ENCODE data around the gene TLCD2. TPM values are rescaled to one million over a fixed set of nuclear protein-coding genes. Genes with fewer than 3 reads are reported as not detected.

The TLCD2 gene
- total and polyA plus RNA-seq, 2 of the 13 experiments (the other 11 are each of a cell fraction or from before 2014, with no cell fraction given), result 0.90 to 1.1 TPM

DNA sequence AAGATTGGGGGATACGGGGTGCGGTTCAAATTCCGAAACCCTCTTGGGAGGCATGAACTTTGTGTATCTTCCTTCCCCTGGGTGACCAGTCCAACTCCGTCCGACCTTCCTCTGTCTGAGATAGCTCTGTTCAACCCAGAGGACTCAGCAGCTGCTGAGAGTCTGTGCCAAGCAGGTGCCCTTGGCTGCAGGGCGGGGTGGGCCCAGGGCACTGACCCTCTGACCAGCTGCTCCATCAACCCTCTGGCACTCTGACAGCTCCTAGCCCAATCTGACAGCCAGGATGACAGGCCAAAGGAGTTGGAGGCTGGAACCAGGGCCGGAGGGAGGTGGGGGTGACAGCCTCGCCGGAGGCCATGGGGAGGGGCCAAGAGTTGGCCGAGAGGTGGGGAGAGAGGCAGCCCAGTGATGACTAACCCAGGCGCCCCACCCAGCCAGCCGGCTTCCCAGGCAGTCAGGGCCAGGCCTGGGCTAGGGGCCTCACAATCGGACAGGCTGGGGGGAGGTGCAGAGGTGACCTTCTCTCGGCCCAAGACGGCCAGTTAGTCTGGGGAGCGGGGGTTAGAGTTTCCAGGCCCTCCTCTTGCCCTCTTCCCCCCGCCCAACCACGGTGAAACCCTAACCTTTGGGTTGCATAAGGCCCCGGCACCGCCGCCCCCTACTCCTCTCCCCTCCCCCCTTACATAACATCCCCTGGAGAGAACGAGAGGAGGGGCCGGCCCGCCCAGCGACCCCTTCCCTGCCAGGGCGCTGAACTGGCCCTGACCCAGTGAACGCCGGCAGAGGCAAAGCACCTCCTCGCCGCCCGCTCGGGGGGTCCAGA is 5.0 kb upstream of the TLCD2 start (continued):
- TF ChIP-seq, protein P1, sequence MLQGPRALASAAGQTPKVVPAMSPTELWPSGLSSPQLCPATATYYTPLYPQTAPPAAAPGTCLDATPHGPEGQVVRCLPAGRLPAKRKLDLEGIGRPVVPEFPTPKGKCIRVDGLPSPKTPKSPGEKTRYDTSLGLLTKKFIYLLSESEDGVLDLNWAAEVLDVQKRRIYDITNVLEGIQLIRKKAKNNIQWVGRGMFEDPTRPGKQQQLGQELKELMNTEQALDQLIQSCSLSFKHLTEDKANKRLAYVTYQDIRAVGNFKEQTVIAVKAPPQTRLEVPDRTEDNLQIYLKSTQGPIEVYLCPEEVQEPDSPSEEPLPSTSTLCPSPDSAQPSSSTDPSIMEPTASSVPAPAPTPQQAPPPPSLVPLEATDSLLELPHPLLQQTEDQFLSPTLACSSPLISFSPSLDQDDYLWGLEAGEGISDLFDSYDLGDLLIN (CRISPR knock-in tag; IDR thresholded peaks at IDR 0.05; ENCODE audit: borderline replicate concordance), result no peak
- peak; percentile 74; the same call in 1 of the 2 replicates for TF ChIP-seq ARNT2 (CRISPR knock-in tag; IDR thresholded peaks at IDR 0.05; ENCODE audit: low read depth)
- TF ChIP-seq, protein P2, sequence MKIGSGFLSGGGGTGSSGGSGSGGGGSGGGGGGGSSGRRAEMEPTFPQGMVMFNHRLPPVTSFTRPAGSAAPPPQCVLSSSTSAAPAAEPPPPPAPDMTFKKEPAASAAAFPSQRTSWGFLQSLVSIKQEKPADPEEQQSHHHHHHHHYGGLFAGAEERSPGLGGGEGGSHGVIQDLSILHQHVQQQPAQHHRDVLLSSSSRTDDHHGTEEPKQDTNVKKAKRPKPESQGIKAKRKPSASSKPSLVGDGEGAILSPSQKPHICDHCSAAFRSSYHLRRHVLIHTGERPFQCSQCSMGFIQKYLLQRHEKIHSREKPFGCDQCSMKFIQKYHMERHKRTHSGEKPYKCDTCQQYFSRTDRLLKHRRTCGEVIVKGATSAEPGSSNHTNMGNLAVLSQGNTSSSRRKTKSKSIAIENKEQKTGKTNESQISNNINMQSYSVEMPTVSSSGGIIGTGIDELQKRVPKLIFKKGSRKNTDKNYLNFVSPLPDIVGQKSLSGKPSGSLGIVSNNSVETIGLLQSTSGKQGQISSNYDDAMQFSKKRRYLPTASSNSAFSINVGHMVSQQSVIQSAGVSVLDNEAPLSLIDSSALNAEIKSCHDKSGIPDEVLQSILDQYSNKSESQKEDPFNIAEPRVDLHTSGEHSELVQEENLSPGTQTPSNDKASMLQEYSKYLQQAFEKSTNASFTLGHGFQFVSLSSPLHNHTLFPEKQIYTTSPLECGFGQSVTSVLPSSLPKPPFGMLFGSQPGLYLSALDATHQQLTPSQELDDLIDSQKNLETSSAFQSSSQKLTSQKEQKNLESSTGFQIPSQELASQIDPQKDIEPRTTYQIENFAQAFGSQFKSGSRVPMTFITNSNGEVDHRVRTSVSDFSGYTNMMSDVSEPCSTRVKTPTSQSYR (CRISPR knock-in tag; IDR thresholded peaks at IDR 0.05; ENCODE audit: borderline replicate concordance), result peak; percentile 86; the same call in 1 of the 2 replicates
- no peak for TF ChIP-seq KMT2A (CRISPR knock-in tag; IDR thresholded peaks at IDR 0.05)
- peak; percentile 63 for TF ChIP-seq ZNF788 (CRISPR knock-in tag; IDR thresholded peaks at IDR 0.05; ENCODE audit: borderline replicate concordance)
- no peak for TF ChIP-seq ZNF207 (IDR thresholded peaks at IDR 0.05; ENCODE audit: borderline replicate concordance)
- no peak for TF ChIP-seq ZNF792 (CRISPR knock-in tag; IDR thresholded peaks at IDR 0.05)
- TF ChIP-seq ZFP36L2 (CRISPR knock-in tag; IDR thresholded peaks at IDR 0.05), result no peak
- TF ChIP-seq, protein P3, sequence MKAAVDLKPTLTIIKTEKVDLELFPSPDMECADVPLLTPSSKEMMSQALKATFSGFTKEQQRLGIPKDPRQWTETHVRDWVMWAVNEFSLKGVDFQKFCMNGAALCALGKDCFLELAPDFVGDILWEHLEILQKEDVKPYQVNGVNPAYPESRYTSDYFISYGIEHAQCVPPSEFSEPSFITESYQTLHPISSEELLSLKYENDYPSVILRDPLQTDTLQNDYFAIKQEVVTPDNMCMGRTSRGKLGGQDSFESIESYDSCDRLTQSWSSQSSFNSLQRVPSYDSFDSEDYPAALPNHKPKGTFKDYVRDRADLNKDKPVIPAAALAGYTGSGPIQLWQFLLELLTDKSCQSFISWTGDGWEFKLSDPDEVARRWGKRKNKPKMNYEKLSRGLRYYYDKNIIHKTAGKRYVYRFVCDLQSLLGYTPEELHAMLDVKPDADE (CRISPR knock-in tag; IDR thresholded peaks at IDR 0.05), result no peak
- TF ChIP-seq, protein P4, sequence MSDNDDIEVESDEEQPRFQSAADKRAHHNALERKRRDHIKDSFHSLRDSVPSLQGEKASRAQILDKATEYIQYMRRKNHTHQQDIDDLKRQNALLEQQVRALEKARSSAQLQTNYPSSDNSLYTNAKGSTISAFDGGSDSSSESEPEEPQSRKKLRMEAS (IDR thresholded peaks at IDR 0.05), result peak; percentile 4
- TF ChIP-seq, protein P5, sequence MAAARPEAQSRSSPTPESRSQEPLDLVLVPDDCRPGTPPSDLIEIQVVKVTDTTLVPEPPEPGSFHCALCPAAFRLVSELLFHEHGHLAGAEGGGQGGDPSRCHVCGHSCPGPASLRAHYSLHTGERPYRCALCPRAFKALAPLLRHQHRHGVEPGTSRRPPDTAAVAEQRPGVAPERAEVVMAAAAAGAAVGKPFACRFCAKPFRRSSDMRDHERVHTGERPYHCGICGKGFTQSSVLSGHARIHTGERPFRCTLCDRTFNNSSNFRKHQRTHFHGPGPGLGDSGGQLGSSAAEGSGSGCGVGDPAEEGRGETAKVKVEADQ (CRISPR knock-in tag; IDR thresholded peaks at IDR 0.05; ENCODE audit: borderline replicate concordance), result no peak
- TF ChIP-seq ZNF616 (CRISPR knock-in tag; IDR thresholded peaks at IDR 0.05; ENCODE audit: low read depth), result no peak
- no peak for TF ChIP-seq ARHGAP35 (CRISPR knock-in tag; IDR thresholded peaks at IDR 0.05; ENCODE audit: borderline replicate concordance)
- TF ChIP-seq, protein P6, sequence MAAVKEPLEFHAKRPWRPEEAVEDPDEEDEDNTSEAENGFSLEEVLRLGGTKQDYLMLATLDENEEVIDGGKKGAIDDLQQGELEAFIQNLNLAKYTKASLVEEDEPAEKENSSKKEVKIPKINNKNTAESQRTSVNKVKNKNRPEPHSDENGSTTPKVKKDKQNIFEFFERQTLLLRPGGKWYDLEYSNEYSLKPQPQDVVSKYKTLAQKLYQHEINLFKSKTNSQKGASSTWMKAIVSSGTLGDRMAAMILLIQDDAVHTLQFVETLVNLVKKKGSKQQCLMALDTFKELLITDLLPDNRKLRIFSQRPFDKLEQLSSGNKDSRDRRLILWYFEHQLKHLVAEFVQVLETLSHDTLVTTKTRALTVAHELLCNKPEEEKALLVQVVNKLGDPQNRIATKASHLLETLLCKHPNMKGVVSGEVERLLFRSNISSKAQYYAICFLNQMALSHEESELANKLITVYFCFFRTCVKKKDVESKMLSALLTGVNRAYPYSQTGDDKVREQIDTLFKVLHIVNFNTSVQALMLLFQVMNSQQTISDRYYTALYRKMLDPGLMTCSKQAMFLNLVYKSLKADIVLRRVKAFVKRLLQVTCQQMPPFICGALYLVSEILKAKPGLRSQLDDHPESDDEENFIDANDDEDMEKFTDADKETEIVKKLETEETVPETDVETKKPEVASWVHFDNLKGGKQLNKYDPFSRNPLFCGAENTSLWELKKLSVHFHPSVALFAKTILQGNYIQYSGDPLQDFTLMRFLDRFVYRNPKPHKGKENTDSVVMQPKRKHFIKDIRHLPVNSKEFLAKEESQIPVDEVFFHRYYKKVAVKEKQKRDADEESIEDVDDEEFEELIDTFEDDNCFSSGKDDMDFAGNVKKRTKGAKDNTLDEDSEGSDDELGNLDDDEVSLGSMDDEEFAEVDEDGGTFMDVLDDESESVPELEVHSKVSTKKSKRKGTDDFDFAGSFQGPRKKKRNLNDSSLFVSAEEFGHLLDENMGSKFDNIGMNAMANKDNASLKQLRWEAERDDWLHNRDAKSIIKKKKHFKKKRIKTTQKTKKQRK (IDR thresholded peaks at IDR 0.05; ENCODE audit: low read length), result no peak
- TF ChIP-seq KDM2A (CRISPR knock-in tag; IDR thresholded peaks at IDR 0.05; ENCODE audit: borderline replicate concordance, low read depth), result peak; percentile 18; the same call in 1 of the 2 replicates
- TF ChIP-seq NR3C1 (CRISPR knock-in tag; IDR thresholded peaks at IDR 0.05), result no peak
- TF ChIP-seq ZNF235 (CRISPR knock-in tag; IDR thresholded peaks at IDR 0.05; ENCODE audit: borderline replicate concordance), result no peak
- TF ChIP-seq MBD4 (IDR thresholded peaks at IDR 0.05; ENCODE audit: borderline replicate concordance, low read length), result no peak
- 0 out of 2 replicates have a peak, but pooled peaks have one; percentile 29 for TF ChIP-seq ZNF224 (CRISPR knock-in tag; IDR thresholded peaks at IDR 0.05)

Data from HepG2 (cell line).